GM12875 (cell line): ENCODE results near the gene KDM6A.
"Not testable (repeated sequence)": the region's sequence is repeated elsewhere in the genome, so short reads cannot be mapped to it uniquely, and the experiment has no call there.

Experiments
- H3K4me3 ChIP-seq: one replicate; pipeline ENCODE4 v1.5.1; 2011; ENCODE audit warnings: low read depth, low read length, control low read depth
- CTCF ChIP-seq: IDR thresholded peaks from 2 replicates; pipeline ENCODE4 v1.5.1; 2011; ENCODE audit warnings: low read depth, mild to moderate bottlenecking, control low read depth, inconsistent platforms, low read length, moderate library complexity, borderline replicate concordance; ENCODE audit not compliant: insufficient read depth

Gene KDM6A

GRCh38 chrX:44903830-44904530, 31.0 kb downstream of the KDM6A start:
- H3K4me3 ChIP-seq = peak overlapping the region; percentile 19
- TF ChIP-seq CTCF = no peak

- no peak overlapping the region for H3K4me3 ChIP-seq
- TF ChIP-seq CTCF = no peak
These were observed 31.6 kb downstream of the KDM6A start for GRCh38 chrX:44904542-44905115.

- TF ChIP-seq CTCF = no peak
- no peak overlapping the region for H3K4me3 ChIP-seq
These were observed 33.1 kb downstream of the KDM6A start for GRCh38 chrX:44906041-44906440.

- no peak for TF ChIP-seq CTCF
- peak overlapping the region; percentile 31 for H3K4me3 ChIP-seq
These were observed 33.6 kb downstream of the KDM6A start for GRCh38 chrX:44906542-44906941.

GRCh38 chrX:44908153-44908552, 35.2 kb downstream of the KDM6A start:
- no peak for TF ChIP-seq CTCF
- no peak overlapping the region for H3K4me3 ChIP-seq

- no peak overlapping the region for H3K4me3 ChIP-seq
- no peak for TF ChIP-seq CTCF
These were observed 35.8 kb downstream of the KDM6A start for GRCh38 chrX:44908827-44909226.

- not testable (repeated sequence) for H3K4me3 ChIP-seq
These were observed 37.5 kb downstream of the KDM6A start for GRCh38 chrX:44910508-44910907.

GRCh38 chrX:44911074-44911600, 38.1 kb downstream of the KDM6A start:
- H3K4me3 ChIP-seq = not testable (repeated sequence)
